ENCODE measurements around the gene POLD3. TPM values are rescaled to one million over a fixed set of nuclear protein-coding genes. Genes with fewer than 3 reads are reported as not detected.

POLD3 gene
- total and polyA plus RNA-seq, 2 donors (not counting 1 experiment from before 2014, with no cell fraction given): 4.6 to 17.6 TPM

DNA sequence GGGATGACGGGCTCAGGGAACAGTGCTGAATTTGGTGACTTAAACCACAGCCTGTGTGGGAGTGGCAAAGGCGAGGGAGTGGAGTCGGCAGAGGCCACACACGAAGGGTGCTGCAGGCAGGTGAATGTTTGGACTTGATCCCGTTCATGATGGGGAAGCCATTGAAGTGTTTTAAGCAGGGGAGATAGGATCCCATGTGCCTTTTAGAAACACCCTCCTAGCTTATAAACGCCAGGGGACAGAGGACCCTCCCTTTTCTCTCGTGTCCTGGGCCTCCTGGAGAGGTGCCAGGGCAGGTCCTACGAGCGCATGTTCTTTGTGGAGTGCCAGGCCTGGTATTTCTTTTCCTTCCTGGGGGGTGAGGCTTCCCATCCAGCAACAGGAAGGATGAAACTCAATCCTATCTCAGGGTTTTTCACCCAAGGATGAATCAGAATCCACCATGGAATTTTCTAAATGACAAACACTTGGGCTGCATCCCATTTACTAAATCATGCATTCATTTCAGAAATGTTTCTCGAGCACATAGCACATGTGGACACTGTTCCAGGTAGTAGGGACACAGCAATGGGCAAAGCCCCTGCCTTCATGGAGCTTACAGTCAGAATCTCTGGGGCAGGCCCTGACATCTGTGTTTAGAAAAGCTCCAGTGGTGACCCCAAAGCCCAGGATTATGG, 79.3 kb downstream of the POLD3 start:
- intact Hi-C loops (cut with micrococcal nuclease): no loop called here
- DNase-seq (no peak), ATAC-seq (ENCODE audit: low read depth) (no peak)
- H3K4me2 ChIP-seq (replicated peaks; ENCODE audit: low read depth, low read length, poor library complexity, severe bottlenecking): no peak overlapping the region
- no peaks in the 10 kb centered on the region for H3K4me1 ChIP-seq (ENCODE audit: control insufficient read depth in 2 of 2, insufficient read depth in 2 of 2, low read length in 2 of 2)
- no peaks in the 10 kb centered on the region for H3K79me2 ChIP-seq (ENCODE audit: control insufficient read depth, insufficient read depth, low read length)
- TF ChIP-seq CTCF (IDR thresholded peaks at IDR 0.05): no peak
- TF ChIP-seq EZH2 (IDR thresholded peaks at IDR 0.05; ENCODE audit: borderline replicate concordance, insufficient read depth, low read depth, low read length, poor library complexity, severe bottlenecking): no peak
- no peak overlapping the region for H3K4me3 ChIP-seq (ENCODE audit: control extremely low read depth in 1 of 5, extremely low read depth in 1 of 5, insufficient read depth in 1 of 5, low read depth in 2 of 5, low read length in 4 of 5)
- ChIA-PET CTCF (no interaction called here), POLR2A (no interaction called here)
- Mint-ChIP-seq H3K27me3 (no peaks in the 10 kb centered on the region), H3K4me3 (no peak overlapping the region), H3K4me1 (no peaks in the 10 kb centered on the region), H3K9me3 (ENCODE audit: insufficient read depth) (no peaks in the 10 kb centered on the region), H3K27ac (no peak overlapping the region)
- no peaks in the 10 kb centered on the region for H3K27me3 ChIP-seq (replicated peaks in 1 of 4; ENCODE audit: control extremely low read depth in 1 of 4, control insufficient read depth in 3 of 4, insufficient read depth in 4 of 4, low read length in 3 of 4)
- H3K9ac ChIP-seq (ENCODE audit: low read length): no peak overlapping the region
- H3K27ac ChIP-seq (ENCODE audit: low read length in 2 of 2): no peak overlapping the region
- no peak overlapping the region for H2AFZ ChIP-seq (ENCODE audit: insufficient read depth, low read depth, low read length, poor library complexity, severe bottlenecking)
- H3K36me3 ChIP-seq (replicated peaks in 1 of 2; ENCODE audit: control extremely low read depth in 1 of 2, control insufficient read depth in 1 of 2, extremely low read depth in 1 of 2, insufficient read depth in 2 of 2, low read length in 1 of 2): no peaks in the 10 kb centered on the region
- 87% methylated on average over 7 of the region's 10 CpGs for WGBS (ENCODE audit: insufficient coverage)
- no peaks in the 10 kb centered on the region for H4K20me1 ChIP-seq (ENCODE audit: control insufficient read depth, insufficient read depth, low read length, poor library complexity, severe bottlenecking)
- H3K9me3 ChIP-seq (ENCODE audit: control extremely low read depth in 1 of 3, control insufficient read depth in 2 of 3, insufficient read depth in 1 of 3, low read length in 2 of 3): no peaks in the 10 kb centered on the region

GRCh38 chr11:74672332-74672955, 80.1 kb downstream of the POLD3 start:
- no peaks in the 10 kb centered on the region for H3K27me3 Mint-ChIP-seq
- 79% methylated on average over 4 of the region's 4 CpGs for WGBS (ENCODE audit: insufficient coverage)
- H3K4me1 ChIP-seq (ENCODE audit: control insufficient read depth in 2 of 2, insufficient read depth in 2 of 2, low read length in 2 of 2): no peaks in the 10 kb centered on the region
- DNase-seq (no peak), ATAC-seq (ENCODE audit: low read depth) (no peak)
- no peak overlapping the region for H2AFZ ChIP-seq (ENCODE audit: insufficient read depth, low read depth, low read length, poor library complexity, severe bottlenecking)
- no peaks in the 10 kb centered on the region for H3K9me3 ChIP-seq (ENCODE audit: control extremely low read depth in 1 of 3, control insufficient read depth in 2 of 3, insufficient read depth in 1 of 3, low read length in 2 of 3)
- no peaks in the 10 kb centered on the region for H4K20me1 ChIP-seq (ENCODE audit: control insufficient read depth, insufficient read depth, low read length, poor library complexity, severe bottlenecking)
- H3K4me1 Mint-ChIP-seq: no peaks in the 10 kb centered on the region
- no peak overlapping the region for H3K27ac Mint-ChIP-seq
- no peaks in the 10 kb centered on the region for H3K9me3 Mint-ChIP-seq (ENCODE audit: insufficient read depth)
- no peaks in the 10 kb centered on the region for H3K27me3 ChIP-seq (replicated peaks in 1 of 4; ENCODE audit: control extremely low read depth in 1 of 4, control insufficient read depth in 3 of 4, insufficient read depth in 4 of 4, low read length in 3 of 4)
- no peaks in the 10 kb centered on the region for H3K36me3 ChIP-seq (replicated peaks in 1 of 2; ENCODE audit: control extremely low read depth in 1 of 2, control insufficient read depth in 1 of 2, extremely low read depth in 1 of 2, insufficient read depth in 2 of 2, low read length in 1 of 2)
- no peak overlapping the region for H3K4me3 ChIP-seq (ENCODE audit: control extremely low read depth in 1 of 5, extremely low read depth in 1 of 5, insufficient read depth in 1 of 5, low read depth in 2 of 5, low read length in 4 of 5)
- H3K79me2 ChIP-seq (ENCODE audit: control insufficient read depth, insufficient read depth, low read length): no peaks in the 10 kb centered on the region
- ChIA-PET CTCF (no interaction called here), POLR2A (no interaction called here)
- H3K4me3 Mint-ChIP-seq: no peak overlapping the region
- intact Hi-C loops (cut with micrococcal nuclease): no loop called here
- TF ChIP-seq EZH2 (IDR thresholded peaks at IDR 0.05; ENCODE audit: borderline replicate concordance, insufficient read depth, low read depth, low read length, poor library complexity, severe bottlenecking) (no peak), CTCF (IDR thresholded peaks at IDR 0.05) (no peak)
- H3K4me2 ChIP-seq (replicated peaks; ENCODE audit: low read depth, low read length, poor library complexity, severe bottlenecking): no peak overlapping the region
- no peak overlapping the region for H3K9ac ChIP-seq (ENCODE audit: low read length)
- no peak overlapping the region for H3K27ac ChIP-seq (ENCODE audit: low read length in 2 of 2)

Measured in B cell (primary cell).